ENCODE measurements around the gene C9orf85.
"Not testable (repeated sequence)": the region's sequence is repeated elsewhere in the genome, so short reads cannot be mapped to it uniquely, and the experiment has no call there.

DNA sequence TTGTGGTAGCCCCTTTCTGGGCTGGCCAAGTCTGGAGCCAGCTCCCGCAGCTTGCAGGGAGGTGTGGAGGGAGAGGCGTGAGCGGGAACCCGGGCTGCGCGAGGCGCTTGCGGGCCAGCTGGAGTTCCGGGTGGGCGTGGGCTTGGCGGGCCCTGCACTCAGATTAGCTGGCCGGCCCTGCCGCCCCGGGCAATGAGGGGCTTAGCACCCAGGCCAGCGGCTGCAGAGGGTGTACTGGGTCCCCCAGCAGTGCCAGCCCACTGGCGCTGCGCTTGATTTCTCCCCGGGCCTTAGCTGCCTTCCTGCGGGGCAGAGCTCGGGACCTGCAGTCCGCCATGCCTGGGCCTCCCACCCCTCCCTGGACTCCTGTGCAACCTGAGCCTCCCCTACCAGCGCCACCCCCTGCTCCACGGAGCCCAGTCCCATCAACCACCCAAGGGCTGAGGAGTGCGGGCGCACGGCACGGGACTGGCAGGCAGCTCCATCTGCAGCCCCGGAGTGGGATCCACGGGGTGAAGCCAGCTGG, 52.1 kb downstream of the C9orf85 start:
- TF ChIP-seq, protein P1, sequence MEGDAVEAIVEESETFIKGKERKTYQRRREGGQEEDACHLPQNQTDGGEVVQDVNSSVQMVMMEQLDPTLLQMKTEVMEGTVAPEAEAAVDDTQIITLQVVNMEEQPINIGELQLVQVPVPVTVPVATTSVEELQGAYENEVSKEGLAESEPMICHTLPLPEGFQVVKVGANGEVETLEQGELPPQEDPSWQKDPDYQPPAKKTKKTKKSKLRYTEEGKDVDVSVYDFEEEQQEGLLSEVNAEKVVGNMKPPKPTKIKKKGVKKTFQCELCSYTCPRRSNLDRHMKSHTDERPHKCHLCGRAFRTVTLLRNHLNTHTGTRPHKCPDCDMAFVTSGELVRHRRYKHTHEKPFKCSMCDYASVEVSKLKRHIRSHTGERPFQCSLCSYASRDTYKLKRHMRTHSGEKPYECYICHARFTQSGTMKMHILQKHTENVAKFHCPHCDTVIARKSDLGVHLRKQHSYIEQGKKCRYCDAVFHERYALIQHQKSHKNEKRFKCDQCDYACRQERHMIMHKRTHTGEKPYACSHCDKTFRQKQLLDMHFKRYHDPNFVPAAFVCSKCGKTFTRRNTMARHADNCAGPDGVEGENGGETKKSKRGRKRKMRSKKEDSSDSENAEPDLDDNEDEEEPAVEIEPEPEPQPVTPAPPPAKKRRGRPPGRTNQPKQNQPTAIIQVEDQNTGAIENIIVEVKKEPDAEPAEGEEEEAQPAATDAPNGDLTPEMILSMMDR (IDR thresholded peaks at IDR 0.05): not testable (repeated sequence)
- not testable (repeated sequence) for TF ChIP-seq SP1 (CRISPR knock-in tag; conservative IDR thresholded peaks at IDR 0.05); FOXK1 (CRISPR knock-in tag; IDR thresholded peaks at IDR 0.05); HMGA2 (CRISPR knock-in tag; IDR thresholded peaks at IDR 0.05); USF2 (CRISPR knock-in tag; IDR thresholded peaks at IDR 0.05); GABPB1 (CRISPR knock-in tag; IDR thresholded peaks at IDR 0.05); FOXP1 (CRISPR knock-in tag; IDR thresholded peaks at IDR 0.05; ENCODE audit: borderline replicate concordance); AFF4 (CRISPR knock-in tag; IDR thresholded peaks at IDR 0.05; ENCODE audit: borderline replicate concordance); MAX (CRISPR knock-in tag; IDR thresholded peaks at IDR 0.05)

Measured in WTC11 (cell line).